AG09309 (cell line): Measurements from ENCODE around the gene TMEM244.

ENCODE experiments used
- DNase-seq: peaks from one replicate; pipeline ENCODE4 v3.0.0-alpha.2; 2010; ENCODE audit warnings: low read depth
- H3K4me3 ChIP-seq: 2 replicates; pipeline ENCODE4 v1.5.1; 2011; ENCODE audit warnings: mild to moderate bottlenecking, low read depth, low read length, moderate library complexity; ENCODE audit not compliant: control insufficient read depth
- TF ChIP-seq, protein P1 (sequence below): IDR thresholded peaks from 2 replicates; pipeline ENCODE4 v1.5.1; 2011; ENCODE audit warnings: mild to moderate bottlenecking, low read depth, low read length, inconsistent platforms; ENCODE audit not compliant: insufficient read depth, control insufficient read depth; ENCODE audit errors: missing control alignments

Gene TMEM244

DNA sequence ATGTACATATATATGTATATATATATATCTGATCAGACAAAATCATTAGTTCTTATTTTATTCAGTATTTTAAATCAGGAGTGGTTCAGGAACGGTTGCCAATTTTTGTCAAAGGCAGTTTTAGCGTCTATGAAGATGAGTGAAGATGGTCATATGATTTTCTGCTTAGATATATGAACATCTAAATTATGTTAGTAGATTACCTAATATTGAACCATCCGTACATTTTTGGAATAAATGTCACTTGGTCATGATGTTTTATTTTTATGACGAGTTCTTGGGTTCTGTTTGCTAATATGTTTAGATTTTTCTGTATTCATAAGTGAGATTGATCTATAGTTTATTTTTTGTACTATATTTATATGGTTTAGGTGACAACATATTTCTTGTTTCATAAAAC is 3.3 kb downstream of the TMEM244 start:
- TF ChIP-seq, protein P1, sequence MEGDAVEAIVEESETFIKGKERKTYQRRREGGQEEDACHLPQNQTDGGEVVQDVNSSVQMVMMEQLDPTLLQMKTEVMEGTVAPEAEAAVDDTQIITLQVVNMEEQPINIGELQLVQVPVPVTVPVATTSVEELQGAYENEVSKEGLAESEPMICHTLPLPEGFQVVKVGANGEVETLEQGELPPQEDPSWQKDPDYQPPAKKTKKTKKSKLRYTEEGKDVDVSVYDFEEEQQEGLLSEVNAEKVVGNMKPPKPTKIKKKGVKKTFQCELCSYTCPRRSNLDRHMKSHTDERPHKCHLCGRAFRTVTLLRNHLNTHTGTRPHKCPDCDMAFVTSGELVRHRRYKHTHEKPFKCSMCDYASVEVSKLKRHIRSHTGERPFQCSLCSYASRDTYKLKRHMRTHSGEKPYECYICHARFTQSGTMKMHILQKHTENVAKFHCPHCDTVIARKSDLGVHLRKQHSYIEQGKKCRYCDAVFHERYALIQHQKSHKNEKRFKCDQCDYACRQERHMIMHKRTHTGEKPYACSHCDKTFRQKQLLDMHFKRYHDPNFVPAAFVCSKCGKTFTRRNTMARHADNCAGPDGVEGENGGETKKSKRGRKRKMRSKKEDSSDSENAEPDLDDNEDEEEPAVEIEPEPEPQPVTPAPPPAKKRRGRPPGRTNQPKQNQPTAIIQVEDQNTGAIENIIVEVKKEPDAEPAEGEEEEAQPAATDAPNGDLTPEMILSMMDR, result no peak
- no peak for DNase-seq
- H3K4me3 ChIP-seq, result no peak overlapping the region

DNA sequence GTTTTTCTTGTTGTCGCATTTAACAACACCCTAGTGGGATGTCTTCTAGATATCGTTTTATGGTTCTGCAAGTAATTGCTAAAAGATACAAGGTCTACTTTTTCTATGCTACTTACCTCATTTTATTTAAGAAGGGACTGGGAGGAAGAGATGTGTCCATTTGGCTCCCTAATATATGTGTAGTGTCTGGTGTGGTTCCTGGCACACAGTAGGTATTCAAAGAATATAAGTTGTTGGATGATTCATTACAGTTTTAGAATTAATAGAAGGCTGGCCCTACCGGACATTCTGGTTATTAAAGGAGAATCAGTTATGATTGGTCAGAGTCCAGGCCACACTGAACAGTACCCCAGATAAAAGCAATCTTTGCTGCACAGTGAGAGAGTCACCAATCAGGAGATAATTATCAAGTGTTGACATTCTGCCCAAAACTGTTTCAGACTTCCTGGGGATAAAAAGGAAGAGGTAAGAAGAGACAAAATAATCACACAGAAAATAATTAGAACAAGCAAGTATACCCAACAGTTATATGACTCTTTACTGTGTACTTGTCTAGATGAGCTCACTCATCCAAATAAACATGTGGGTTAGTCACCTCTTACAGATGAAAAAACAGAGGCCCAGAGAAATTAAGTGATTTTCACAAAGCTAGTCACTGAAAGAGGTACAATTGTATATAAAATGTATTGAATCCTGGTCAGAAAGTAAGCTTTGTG is 7.0 kb downstream of the TMEM244 start:
- TF ChIP-seq, protein P1, result no peak
- DNase-seq, result no peak

DNA sequence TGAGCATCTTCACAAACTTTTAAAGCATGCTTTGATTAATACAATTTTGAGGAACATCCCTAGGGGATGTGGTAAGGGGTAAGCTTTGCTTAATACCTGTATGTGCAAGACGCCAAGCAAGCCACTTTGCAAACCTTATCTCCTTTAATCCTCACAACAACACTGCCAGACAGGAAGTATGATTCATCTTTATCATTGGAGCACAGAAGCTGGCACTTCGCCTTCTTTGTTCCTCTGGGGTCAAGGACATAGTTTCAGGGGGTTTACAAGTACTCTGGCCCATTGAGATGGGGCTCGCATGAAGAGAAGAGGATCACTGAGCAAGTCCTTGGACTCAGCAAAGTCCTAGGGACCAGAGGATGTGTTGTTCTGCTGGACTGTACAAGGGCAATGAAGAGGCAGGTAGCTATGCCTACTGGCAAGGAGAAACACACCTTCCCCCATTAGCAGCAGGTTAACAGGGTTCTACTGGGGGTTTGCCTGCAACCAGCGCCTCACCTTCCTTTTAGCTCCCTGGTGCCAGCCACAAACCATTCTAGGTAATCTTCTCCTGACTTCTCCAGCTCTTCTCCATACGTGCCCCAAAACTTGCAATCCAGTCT is 8.8 kb downstream of the TMEM244 start:
- no peak overlapping the region for H3K4me3 ChIP-seq
- no peak for DNase-seq
- TF ChIP-seq, protein P1, result no peak

More for the DNA sequence above, 7.0 kb downstream of the TMEM244 start:
- no peak overlapping the region for H3K4me3 ChIP-seq

DNA sequence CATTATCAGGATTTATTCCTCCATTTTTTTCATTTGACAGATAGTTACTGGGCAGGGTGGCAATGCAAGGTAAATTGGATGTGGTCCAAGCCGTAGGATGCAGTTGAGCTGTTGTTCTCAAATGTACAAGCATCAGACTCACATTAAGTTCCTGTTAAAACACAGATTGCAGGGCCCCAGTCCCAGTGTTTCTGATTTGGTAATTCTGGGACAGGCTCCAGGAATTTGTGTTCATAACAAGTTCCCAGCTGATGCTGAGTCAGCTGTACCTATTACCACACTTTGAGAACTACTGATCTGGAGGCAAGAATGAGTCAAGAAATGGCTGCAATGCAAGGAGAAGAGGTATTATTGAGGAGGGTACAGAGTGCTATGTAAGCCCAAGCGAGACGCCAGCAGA is 11.7 kb downstream of the TMEM244 start:
- DNase-seq, result no peak

DNA sequence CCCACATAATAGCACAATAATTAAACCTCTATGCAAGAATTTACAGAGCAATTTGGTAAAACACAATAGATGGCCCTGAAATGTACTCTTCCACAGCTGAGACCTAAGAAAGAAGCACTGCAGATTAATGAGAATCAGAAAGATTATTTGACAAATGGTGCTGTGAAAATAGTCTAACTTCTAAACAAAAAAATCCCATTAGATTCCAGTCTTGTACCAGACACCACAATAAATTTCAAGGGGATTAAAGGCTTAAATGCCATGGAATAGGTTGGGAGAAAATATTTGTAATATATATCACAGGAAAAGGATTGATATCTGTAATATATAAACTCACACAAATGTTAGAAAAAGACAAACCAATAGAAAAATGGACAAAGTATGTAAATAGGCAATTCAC is 14.4 kb downstream of the TMEM244 start:
- no peak for DNase-seq
- H3K4me3 ChIP-seq, result no peak overlapping the region
- TF ChIP-seq, protein P1, result no peak

More for the DNA sequence above, 11.7 kb downstream of the TMEM244 start:
- no peak overlapping the region for H3K4me3 ChIP-seq
- TF ChIP-seq, protein P1, result no peak

DNA sequence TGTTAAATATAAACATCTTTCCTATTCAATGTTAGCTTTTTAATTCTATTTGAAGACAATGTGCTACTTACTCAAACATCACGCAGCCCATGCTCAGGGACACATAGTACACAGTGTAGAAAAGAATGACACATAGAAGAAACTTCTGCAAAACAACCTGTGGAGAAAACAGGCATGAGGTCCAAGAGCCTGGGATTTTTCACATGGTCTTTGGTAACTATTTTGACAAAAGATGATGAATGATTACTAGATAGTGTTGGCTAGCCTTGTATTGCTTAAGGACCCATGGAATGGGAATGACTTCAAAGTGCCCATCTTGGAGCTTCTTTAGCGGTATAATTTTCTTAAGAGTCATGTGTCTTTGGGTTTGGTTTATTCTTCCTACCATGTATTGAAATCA is 15.4 kb downstream of the TMEM244 start:
- no peak overlapping the region for H3K4me3 ChIP-seq
- TF ChIP-seq, protein P1, result no peak
- DNase-seq, result no peak
